GM21515 (cell line): ENCODE measurements around the gene AFMID.

Experiments
- ATAC-seq: cut with Tn5 transposase; IDR thresholded peaks from one replicate; pipeline ENCODE4 v1.9.1; 2021; ENCODE audit not compliant: unreplicated experiment

Gene AFMID

DNA sequence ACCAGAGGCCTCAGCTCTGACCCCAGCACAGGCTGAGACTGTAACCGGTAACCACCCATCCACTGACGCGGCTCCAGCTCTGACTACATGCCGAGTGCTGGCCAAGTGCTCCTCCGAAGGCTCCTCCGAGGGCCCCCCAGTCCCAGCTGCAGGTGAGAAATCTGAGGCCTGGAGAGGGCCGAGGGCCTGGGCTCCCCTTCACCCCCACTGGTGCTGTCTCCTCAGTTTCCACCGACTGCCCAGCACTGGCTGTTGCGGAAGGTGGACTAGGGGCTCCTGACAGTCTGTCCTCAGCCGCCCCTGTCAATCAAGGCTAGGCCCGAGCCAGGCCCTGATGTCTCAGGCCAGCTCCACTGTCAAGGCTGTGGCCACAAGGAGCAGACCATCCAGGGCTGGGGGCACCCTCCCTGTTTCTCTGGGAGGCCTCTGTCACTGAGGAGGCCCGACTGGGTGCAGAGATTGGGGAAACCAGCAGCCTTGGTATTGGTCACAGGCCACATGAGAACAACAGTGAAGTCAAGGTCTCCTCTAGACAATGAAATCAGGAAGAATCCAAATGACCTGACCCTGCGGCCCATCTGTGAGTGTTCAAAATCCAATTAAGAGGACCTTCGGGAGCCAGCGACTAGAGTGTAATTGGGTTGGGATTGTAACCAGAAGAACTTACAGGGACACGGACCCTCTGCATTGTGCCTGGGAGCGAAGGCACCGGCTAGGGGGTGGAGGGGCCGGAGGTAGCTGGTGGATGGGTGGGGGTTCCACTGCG is 49.4 kb downstream of the AFMID start:
- ATAC-seq, result no peak

DNA sequence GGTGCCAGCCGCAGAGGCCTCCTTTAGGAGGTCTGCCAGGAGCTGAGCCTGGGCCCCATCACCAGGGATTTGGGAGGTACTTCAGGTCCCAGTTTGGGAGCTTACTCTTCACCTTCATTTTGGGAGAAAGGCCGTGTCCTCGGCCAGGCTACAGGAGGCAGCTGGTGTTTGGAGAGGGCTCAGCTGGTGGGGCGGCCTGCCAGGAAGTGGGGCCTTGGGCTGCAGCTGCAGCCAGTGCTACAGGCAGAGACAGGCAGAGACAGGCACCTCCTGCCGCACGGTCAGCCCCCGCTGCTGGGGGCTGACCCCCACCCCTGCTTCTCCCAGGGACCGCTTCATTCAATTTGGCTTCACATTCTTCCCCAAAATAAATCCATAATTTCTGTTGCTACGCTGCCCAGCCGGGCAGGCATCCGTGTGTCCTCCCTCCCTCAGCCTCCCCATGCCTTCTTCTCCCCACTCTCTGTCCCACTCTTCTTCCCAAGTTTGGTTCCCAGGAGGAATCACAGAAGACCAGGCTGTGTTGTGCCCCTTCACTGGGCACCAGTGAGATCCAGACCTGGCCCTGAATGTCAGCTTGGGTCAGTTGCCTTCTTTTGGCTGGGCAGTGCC is 50.3 kb downstream of the AFMID start:
- no peak for ATAC-seq

DNA sequence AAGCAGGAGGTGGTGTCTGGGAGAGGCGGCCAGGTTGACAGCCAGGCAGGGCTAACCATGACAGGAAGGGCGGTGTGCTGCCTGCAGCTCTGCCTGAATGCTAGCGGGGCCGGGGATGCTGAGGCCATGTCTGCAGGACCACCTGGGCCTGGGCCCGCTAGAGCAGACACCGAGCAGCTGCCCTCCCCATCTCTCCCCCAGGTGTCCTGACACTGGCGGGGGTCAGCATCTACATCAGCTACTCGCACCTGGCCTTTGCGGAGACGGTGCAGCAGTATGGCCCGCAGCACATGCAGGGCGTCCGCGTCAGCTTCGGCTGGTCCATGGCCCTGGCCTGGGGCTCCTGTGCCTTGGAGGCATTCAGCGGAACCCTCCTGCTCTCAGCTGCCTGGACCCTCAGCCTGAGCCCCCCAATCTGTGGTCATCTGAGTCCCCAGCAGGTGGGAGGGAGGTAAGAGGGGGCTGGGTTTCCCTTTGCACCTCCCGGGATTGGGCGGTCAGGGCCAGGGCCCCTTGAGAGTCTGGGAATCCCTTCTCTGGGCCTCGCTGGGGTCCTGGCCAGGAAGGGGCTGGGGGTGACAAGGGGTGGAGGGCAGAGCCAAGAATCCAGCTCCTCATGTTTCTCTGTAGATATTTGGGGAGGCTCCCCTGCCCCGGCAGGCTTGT is 51.8 kb downstream of the AFMID start:
- ATAC-seq, result no peak

DNA sequence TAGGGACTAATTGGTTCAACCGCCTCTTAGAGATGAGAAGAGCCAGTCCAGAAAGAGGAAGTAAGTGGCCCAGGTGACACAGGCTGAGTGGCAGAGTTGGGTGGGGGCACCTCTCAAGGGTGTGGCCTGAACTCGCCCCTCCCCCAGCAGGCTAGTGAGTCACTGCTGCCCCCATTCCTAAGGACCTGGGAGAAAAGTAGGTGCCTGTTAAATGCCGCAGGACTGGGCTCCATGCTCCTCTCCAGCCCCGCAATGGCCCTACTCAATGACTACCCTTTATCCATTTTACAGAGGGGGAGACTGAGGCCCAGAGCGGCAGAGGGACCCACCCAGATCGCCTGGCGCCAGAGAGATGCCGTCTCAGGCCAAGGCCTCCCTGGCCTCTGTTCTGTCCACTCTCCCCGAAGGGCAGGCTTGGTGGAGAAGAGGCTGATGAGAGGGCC is 52.3 kb downstream of the AFMID start:
- no peak for ATAC-seq

DNA sequence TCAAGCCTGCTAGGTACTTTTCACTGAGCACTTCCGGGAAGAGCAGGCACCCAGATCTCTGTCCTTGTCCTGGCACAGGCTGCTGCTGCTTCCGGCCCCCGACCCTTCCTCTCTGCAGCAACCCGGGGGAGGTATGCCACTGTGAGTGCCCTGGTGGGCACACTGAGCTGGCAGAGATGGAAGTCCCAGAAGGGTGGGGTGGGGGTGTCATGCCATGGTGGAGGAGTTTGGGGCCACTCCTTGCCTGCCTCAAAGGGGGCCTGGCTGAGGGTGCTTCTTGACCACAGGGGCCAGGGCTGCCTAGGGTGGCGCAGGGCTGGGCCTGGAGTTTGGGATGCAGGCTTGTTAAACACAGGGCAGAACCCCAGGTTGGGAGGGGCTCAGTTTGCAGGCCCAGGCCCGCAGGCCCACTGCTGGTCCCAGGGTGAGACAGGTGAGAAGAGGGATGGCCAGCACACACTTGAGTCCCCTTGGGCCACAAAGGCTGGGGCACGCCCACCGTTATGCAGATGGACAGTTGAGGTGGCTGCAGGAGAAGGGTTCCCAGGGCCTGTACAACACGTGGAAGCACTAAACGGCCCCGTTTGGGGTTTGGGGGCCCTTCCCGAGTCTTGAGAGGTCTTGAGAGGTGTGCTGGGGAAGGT is 53.0 kb downstream of the AFMID start:
- ATAC-seq, result no peak

DNA sequence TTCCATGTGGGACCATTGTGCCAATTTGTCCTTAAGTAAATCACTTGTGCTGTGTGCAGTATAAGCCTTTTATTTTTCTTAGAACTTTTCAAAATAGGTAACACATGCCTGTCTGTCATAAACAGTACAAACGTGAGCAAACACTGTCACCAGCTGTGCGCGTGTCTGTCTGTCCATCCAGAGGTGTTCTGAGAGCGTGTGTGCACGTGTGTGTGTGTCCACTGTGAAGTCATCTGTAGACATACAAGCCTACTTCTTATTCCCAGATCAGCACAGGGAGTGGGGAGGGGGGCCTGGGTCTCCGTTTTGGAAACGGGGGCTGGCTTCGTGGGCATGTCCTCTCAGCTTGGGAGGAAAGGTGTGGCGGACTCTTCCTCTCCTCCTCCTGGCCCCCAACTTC is 53.7 kb downstream of the AFMID start:
- no peak for ATAC-seq

DNA sequence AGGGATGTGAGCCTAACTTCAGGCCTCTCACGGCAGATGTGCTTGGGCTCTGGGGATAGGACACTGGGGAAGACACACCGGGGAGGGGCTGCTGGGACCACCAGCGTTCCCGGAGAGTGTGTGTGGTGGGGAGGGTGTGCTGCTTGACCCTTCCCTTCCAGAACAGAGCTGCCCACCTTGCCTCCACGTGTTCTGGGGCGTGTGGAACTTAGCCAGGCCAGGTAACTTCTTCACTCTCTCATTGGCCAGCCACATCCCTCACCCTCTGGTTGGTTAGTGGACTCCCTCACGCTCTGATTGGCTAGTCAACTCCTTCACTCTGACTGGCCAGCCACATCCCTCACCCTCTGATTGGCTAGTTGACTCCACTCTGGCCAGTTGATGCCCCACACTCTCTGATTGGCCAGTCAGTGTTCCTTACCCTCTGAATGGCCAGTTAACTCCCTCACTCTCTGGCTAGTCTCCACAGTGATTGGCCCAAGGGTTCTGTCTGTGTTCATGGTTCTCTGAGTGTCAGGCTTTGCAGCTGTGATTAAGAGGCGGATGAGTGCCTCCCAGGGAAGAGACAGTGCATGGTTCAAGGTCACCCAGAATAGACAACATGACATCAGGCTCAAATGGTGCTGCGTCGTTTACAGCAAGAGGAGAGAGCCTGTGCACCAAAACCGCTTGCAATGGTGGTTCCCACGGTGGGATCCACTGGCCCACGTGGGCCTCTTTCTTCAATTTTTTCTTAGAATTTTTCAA is 54.3 kb downstream of the AFMID start:
- no peak for ATAC-seq

DNA sequence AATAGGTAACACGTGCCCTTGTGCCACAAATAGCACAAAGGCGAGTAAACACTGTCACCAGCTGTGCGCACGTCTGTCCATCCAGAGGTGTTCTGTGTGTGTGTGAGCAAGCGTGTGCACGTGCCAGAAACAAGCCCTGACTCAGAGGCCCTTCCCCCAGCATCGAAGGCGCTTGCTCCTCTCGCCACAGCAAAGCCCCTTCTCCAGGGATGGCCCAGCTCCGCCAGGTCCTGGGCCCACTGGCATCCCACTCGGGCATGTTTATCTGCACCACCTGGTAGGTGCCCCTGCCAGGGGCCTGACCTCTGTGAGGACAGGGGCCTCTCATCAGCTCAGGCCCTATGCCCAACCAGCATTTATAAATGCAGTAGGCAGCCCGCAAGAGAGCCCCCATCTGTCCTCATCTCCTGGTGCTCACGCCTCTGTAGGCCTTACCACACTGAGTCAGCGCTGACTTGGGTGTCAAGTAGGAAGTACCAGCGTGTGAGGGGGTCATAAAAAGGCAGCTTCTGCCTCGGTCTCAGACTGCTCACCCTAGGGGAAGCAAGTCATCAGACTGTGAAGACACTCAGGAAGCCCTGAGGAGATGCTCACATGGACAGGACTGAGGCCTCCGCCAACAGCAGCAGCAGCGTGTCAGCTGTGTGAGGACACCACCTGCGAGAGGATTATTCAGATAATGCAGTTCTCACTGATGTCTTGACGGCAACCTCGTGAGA is 55.0 kb downstream of the AFMID start:
- no peak for ATAC-seq

DNA sequence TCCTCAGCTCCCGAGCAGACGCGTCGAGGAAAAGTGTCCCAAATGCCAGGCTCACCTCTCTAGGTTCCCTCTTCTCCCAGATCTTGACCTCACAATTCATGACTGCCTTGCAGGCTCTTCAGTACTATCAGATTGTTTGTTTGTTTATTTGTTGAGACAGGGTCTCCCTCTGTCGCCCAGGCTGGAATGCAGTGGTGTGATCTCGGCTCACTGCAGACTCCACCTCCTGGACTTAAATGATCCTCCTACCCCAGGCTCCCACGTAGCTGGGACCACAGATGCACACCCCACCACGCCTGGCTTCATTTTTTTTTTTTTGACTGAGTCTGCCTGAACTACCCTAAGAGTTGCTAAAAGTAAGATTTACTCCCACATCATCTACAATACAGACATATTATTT is 60.1 kb downstream of the AFMID start:
- no peak for ATAC-seq

DNA sequence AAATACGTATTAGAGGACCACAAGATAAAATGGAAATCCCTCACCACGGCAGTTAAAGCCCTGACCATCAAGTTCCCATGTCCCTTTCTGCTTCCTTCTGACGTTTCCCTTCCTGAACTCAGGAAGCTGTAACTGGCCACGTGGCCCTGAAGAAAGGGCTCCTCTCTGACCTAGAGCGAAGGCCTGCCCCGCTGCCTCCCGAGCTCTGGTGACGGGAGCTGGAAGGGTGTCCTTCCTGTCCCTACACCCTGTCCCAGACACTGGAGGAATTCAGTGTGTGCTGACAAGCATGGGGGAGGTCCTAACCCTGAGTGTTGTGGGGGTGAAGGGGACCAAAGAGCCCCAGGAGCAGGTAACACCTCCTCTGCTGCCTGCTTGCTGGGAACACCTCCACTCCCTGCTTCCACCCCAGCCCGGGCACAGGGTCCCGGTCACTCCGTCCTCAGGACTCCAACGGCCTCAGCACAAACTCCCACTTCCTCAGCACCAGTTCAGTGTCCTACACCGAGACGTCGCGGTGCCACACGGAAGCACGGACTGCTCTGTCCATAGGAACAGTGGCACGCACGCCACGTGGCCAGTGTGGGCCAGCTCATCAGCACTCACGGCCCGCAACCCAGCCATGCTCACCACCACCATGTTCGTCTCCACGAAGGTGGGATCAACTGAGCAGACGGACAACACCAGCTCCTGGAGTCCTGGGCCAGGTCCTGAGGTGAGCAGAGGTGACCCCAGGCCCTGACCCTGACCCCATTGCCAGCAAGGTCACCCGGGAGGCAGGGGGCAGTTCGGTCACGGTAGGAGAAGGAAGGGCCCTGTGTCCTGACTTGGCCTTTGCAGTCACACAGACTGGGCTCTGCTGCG is 61.1 kb downstream of the AFMID start:
- ATAC-seq, result no peak

DNA sequence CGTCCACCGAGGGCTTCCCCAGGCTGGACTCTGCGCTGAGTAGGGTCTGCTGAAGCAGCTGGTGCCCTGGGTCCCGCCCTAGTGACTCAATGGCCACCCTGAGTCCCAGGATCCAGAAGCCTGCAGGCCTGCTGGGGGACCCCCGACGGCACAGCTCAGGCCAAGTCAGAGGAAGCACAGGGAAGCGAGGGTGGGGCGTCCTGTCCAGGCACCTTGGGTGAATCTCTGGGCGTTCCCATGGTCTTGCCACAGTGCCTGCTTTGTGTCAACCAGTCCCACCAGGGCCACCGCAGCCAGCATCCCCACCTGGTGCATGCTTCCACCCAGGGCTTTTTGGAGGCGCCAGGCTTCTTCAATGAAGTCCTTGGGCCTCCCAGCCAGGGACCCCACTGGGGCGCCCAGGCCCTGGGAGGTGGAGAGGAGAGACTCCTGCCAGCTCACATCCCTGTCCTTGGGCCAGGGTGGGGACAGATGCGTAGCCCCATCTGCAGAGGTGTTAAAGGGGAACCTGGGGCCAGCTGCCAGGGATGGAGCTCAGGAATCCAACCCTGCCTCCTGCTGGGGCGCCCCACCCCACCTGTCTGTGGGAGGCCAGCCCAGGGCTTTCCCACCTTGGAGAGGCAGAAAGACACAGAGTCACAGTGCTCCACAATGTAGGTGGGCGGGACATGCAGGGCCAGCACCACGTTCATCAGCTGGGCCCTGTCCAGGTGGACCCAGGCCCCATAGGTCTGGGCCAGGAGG is 62.1 kb downstream of the AFMID start:
- ATAC-seq, result no peak

DNA sequence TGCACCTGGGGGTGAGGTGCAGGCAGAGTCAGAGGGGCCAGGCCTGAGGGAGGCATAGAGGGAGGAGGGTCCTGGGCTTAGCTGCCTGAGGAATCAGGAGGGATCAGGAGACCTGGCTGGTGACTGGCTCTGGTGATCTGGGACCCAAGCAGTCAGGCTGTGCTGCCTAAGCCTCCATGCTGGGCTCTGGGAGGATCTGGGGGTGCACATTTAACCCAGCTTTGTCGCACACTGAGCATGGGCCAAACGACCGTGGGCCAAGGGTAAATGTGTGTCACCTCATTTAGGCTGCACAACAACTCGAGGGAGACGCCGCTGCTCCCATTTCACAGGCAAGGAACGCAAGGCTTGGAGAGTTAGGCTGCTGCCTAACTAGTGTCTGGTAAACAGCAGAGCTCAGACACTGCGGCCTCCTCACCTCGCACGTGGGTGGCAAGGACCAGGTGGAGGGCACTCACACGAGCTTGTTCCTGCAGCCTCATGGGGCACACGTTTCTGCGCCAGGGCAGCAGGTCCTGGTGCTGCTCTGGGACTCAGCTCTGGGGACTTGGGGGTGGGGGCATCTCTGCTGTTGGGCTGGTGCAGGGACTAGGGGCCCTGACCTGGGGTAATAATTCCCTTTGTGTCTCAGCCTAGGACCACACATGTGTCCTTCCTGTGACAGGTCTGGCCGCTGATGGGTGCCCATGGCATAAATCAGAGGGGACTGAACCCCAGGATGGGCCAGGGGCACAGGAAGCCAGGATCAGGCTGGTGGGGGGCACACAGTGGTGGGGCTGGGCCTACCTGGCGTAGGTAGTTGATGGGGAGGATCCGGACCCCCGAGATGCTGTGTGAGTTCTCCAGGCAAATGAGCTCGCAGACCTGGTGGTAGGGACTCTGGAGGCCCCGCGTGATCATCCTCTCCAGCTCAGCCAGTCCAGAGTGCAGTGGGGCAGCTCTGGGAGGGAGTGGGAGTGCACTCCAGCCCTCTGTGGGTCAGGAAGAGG is 63.0 kb downstream of the AFMID start:
- ATAC-seq, result no peak

DNA sequence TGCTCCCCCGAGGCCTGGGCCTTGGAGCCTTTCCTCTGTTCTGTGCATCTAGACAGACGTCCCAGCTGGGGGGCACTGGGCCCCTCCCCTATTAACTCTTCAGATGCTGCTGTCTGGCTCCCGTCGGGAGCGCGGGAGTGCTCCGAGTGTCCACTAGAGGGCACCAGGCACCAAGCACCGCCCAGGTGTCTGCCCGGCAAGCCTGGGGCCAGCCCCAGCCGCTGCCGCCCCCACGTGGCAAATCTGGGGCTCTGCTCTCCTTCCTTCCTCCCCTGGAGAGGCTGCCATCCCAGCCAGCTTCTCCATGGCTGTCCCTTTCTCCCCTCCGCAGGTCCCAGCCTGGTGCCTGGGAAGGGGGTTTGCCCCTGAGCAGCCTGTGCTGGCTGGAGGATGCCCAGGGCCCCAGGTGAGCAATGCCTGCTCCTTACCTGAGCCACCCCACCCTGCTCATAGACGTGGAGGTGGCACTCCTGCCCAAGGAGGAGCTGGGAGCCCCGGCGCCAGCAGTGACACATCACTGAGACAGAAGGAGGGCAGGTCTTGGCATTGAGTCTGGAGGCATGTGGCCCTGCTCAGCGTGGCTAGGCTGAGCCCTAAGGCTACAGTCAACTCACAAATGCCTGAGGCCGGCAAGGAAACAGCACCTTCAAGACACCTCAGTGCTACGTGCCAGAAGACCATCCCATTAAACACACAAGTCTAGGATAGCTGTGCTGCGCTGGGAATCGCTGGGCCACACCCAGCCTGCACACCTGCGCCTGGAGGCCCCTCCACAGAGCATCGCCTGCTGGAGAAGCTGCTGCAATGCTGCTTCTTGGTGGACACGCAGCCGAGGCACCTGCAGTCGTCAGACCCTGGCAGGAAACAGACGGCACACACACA is 64.0 kb downstream of the AFMID start:
- ATAC-seq, result peak; percentile 54

DNA sequence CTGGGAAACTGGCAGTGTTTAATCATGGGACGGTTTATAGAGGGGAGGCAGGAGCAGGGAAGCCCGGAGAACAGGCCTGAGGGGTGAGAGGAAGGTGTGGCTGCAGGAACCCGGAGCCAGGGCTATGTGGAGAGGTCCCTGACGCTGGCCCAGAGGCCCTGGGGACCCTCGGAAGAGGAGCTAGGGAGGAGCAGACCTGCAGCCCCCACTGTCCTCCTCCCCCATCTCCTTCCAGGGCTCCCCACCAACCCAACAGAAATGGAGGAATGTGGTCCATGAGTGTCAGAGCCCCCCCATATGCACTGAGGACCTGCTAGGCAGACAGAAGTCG is 64.6 kb downstream of the AFMID start:
- no peak for ATAC-seq

DNA sequence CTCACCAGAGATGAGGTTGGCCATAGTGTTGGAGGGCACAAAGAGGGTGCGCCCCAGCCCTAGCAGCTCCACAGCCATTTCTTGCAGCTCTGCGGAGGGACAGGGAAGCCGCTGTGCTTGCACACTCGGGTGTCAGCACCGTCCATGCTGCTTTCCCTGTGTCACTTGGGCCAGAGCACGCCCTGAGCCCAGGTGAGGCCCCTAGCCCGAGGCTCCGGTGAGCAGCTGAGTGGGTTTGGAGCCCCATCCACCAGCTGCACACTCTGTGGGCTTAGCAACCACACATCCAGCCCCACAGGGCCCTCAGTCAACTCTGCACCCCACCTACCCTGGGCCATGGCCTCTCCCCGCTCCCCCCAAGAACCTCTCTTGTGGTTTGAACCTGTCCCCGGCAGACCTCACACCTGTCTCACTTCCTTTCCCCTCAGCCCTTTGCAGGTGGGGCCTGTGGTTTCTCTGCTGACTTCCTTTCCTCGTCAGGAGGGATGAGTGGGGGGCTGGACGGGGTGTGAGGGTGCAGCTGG is 65.0 kb downstream of the AFMID start:
- ATAC-seq, result peak; percentile 35
